ENCODE data around the gene TACR1.
A peak's percentile ranks its signal among the peaks of the same experiment; 100 is the strongest.

The TACR1 gene

DNA sequence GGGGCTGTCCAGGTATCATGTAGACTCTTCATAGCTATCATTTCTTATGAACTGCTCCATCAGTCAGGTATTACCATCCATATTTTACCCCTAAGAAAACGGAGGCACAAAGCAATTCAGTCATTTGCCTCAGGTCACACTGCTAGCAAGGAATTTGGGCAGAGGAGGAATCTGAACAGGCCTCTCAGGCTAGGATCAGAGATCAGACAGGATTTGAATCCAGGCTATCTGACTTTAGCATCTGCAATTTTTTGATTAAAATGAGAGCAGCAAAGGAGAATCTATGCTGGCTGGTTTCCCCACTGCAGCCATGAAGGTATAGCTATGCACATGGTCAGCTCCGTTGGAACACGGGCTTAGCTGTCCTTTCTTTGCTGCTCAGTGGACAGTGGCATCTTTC lies 60.1 kb downstream of the TACR1 start:
- no peak for DNase-seq

DNA sequence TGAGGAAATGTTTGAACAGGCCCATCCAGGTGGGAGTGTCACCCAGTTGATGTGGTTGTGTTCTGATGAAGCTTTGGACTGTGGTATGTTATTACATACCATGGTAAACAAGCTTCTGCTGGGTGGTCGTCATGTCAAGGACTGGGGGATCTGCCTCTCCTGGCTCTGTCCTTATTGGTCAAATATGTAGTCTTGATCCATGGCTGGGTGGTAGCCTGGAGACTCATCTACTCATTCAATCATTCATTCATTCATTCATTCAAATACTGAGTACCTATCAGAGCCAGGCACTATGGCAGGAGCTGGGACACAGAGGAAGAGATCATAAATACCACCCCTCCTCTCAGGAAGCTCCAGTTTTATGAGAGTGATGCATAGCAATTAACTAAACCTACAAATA lies 60.8 kb downstream of the TACR1 start:
- no peak for DNase-seq

DNA sequence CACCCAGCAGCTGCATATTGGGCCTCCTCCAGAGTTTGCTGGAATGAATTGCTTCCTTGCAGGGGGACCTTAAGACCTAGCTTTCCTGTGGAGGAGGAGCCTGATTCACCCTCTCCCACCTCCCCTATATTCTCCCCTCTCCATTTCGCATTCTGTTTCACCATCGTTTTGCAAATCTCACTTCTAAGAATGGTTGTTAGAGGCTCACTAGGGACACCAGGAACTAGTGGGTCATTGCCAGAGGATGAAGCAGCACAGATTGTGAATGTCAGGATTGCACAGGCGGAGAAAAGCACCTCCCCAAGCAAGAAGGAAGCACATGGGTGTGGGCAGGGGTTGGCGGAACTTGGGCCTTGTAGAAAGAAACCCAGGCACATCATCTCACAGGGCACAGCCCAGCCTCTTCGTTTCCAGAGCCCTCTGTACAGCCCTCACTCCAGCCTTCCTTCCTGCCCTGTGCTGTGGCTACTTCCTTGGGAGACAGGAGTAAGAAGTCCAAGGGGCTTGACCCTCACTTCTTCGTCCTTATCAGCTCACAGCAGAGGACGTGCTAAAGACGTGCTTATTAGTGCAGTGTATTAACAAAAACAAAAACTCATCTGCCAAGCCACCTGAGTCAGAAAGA lies 63.4 kb downstream of the TACR1 start:
- DNase-seq: no peak

DNA sequence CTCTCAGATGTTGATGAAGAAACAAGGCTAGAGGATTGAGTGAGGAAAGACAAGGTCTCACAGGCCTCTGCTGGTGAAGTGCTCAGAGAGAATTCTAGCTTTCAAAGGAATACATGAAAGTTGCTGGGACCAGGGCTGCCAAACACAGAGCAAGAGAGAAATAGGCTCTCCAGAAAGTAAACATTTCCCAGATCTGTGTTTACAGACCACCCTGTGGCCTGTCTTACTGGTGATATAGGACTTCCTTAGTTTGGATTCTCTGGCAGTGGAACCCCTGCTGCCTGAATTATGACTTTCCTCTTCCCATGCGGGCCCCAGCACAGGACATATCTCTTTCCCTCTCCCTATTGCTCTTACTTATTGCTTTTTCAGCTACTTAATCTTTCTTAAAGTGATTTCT lies 64.5 kb downstream of the TACR1 start:
- DNase-seq: no peak

DNA sequence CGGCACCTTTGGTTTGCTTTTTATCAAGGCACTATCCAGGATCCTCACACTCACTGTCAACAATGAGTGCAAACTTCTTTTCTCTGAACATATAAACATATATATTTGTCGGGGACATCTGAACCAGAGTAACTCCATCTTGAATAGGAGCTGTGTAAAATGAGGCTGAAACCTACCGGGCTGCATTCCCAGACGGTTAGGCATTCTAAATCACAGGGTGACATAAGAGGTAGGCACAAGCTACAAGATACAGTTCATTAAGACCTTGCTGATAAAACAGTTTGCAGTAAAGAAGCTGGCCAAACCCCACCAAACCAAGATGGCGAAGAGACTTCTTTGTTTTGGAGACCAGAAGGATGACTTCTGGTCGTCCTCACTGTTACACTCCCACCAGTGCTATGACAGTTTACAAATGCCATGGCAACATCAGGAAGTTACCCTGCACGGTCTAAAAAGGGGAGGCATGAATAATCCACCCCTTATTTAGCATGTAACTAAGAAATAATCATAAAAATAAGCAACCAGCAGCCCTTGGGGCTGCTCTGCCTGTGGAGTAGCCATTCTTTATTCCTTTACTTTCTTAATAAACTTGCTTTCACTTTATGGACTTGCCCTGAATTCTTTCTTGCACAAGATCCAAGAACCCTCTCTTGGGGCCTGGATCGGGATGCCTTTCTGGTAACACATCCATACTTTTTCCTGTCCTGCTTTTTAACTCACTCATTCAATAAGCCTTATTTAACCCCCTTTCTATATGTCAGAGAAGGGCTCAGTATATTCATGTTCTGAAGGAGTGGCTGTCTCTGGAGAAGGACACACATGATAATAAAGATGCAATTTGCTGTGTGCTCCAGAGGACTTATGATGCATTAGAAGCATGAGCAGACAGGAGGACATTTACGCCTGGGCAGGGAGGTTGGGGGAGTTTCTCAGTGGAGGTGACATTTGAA lies 65.4 kb downstream of the TACR1 start:
- DNase-seq: no peak

DNA sequence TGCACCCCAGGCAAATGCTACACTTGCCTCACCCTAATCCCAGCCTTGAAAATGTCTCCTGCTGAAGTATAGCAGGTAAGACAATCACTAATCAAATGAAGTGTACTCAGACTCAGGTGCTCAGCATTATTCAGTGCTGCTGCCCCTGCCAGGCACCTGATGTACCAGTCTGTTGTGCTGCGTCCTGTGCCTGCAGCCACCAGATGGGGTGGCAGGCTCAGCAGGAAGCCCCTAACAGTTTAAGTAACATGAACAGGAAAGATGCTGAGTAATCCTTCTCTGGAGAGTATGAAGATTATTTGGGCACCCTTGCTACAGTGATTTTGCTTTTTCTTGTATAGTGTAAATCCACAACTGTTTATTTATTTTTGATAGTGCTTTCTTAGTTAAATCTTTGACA lies 69.1 kb downstream of the TACR1 start:
- DNase-seq: no peak

DNA sequence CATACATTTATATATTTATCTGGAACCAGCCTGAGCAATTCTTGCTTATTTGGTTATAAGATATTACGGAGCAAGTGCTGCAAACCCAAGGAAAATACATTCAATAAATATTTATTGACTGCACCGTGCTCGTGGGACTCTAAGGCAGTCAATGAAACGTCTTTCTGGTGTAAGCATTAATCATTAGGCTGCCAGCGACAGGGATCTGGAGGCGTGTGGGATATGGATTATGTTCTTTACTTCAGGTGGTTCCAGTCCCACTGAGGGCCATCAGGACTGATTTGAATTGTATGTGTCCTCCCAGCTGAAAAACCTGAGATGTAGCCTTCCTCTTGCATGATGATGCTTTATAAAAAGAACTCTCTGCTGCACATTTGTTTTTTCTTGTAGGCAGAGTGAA lies 75.4 kb downstream of the TACR1 start:
- no peak for DNase-seq

DNA sequence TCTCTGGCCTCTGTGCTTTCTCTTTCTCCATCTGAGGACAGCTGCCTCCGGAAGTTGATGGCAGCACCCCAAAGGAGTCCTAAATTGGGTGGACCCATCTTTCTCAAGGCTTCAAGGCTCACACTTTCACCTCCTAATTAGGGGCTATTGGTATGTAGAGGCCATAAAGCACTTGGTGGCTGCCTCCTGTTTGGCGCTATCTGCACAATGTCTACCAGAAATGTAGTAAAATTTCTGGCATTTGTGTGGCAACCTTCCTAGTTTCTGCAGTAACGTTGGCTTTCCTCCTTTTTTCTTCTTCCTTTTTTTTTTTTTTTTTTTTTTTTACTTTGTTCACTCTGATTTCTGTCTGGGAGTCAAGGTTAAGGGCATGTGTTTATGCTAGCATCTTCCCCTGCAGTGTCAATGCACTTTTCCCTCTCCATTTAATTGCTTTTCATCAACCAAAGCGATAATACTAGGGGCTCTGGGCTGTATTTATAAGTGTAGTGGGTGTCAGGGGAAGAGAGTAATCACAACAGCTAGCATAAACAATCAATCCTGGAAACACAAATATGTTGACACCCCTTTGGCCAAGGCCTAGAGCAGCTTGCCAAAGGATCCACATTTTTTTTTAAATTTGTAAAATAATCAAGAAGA lies 86.0 kb downstream of the TACR1 start:
- DNase-seq: no peak

DNA sequence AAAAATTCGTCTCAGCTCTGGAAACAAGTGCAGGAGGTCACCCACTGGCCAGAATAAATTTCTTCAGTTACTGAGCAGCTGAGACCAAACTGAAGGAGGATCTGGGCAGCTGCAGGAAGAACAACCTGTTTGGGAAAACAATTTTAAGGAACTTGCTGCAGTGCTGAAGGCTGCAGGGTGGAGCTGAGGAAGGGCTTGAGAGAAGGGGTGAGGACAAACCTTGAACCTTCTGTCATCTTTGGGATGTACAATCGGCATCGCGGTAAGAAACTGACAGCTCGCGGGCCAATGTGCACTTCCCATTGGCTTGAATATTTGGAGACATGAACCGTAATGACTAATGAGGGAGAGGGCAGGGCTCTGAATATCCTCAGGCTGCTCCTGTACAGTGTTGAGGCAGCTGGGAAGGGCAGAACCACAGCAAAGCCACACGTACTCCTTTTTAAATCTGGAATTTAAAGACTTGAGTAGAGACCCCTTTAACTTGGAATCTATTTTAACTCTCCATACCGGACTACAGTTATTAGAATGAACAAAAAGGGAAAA lies 90.3 kb downstream of the TACR1 start:
- no peak for DNase-seq

DNA sequence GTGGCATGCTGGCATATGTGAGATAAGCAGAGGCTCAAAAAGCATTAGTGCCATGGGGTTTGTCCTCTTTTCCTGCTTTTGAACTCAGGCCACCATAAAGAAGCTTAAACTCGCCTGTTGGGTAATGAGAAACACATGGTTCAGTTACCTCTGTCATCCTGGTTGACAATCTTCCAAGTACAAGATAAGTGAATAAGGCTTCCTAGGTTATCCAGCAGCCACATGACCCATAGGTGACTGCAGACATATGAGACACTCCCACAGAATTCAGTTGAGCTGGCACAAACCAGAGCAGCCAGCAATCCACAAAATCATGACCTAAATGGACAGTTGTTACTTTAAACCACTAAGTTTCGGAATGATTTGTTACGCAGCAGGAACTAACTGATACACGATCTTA lies 97.3 kb downstream of the TACR1 start:
- DNase-seq: no peak

DNA sequence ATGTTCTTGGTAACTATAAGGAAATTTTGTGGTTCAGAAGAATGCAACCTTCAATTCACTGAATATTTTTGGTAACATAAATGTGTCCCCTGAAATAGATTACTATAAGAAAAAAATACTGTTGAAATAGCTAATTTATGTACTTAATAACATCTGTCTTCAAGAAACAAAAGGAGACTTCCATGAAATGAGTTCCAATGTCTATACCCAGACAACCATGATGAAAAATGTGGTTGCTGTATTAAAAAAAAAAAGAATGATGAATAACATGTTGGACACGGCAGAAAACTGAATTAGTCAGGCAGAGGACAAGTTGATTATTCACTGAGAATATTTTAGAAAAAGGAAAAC lies 98.5 kb downstream of the TACR1 start:
- no peak for DNase-seq

DNA sequence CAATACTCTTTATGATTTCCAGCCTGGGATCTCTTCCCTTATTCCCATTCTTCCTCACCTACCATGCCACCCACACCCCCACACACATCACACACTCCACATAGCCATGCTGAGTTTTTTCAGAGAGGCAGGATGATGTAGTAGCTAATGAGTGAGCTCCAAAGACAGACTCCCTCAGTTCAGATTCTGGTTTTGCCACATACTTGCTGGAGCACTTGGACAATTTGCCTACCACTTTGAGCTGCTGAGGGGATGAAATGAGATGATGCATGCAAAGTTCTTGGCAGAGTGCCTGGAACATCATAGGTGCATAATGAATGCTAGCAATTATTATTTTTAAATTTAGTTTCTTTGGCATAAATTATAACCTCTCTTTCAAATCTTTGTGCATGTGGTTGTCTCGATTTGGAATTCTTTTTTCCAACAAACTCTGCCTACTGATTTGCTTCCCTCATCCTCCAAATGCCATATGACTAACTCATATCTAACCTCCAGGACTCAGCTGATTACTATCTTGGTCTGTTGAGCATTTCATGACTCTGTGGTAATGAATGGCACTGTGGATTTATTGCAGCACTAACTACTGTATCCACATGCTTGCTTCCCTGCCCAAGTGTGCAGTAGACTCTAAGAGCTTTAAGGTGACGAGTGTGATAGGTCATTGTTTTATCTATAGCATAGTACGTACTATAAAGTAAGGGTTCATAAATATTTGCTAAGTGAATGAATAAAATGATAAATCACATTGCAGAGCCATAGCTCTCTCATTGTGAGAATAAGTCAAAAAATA lies 99.1 kb downstream of the TACR1 start:
- DNase-seq: peak; percentile 60

DNA sequence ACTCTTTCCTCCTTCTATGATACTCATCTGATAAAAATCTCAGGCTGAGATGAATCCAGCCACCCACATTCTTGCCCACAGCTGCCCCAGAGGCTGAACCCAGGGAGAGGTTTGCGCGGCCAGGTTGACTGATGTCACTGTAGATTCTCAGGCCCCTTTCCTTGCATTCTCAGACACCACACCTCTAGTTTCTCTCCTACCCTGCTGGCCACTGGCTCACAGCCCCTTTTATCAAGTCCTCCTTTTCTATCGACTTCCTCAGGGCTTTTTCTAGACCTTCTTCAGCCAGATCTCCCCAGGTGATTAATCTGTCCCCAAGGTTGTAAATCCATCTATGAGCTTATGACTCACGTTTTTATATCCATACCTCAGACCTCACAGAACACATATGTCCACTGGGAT lies 99.8 kb downstream of the TACR1 start:
- DNase-seq: no peak

DNA sequence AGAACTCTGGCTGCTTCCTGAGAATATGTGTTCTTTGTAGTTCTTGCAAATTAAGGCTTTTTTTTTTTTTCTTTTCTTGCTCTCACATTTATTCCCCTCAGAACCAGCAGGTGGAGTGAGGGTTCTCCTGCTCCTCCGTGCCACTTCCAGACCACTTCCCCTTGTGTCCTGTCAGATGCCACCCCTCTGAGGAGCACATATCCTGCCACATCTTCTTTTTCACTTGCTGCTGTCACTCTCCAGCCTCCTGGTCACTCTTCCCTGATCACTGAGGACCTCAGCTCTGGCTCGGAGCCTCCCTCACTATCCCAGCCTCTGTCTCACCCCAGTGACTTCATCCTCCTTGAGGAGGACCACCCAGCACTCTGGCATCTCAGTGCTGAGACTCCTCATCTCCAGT lies 100.5 kb downstream of the TACR1 start:
- DNase-seq: no peak

DNA sequence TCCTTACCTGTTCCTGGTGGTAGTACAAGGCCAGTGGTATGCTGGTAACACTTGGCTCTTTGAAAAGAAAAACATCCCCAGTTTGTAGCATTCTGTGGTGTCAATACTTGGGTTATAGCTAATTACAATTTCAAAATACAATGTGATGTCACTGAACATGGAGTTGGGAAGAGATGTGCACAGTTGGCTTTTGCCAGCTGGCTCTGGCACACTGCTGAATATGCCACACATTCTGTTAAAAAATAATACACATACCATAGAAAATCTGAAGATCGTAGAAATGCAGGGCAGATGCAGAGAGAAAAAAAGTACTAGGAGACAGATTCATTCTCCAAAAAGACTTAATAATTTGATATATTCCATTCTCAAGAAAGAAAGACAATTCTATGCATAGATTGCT lies 101.5 kb downstream of the TACR1 start:
- DNase-seq: no peak

DNA sequence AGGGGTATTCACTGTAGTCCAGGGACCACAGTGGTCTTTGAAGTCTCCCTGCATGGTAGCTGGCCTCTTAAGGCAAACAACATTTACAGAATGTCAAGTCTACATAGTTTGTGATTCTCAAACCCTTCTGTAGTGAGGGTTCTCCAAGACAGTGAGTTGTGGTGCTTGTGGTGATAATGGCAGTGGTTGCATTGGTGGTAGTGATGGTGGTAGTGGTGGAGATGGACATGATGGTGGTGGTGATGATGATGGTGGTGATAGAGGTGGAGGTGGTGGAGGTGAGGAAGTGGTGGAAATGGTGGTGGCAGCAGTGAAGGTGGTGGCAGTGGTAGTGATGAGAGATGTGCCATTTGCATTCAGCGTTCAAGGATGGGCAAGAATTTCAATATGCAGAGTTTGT lies 104.9 kb downstream of the TACR1 start:
- no peak for DNase-seq

DNA sequence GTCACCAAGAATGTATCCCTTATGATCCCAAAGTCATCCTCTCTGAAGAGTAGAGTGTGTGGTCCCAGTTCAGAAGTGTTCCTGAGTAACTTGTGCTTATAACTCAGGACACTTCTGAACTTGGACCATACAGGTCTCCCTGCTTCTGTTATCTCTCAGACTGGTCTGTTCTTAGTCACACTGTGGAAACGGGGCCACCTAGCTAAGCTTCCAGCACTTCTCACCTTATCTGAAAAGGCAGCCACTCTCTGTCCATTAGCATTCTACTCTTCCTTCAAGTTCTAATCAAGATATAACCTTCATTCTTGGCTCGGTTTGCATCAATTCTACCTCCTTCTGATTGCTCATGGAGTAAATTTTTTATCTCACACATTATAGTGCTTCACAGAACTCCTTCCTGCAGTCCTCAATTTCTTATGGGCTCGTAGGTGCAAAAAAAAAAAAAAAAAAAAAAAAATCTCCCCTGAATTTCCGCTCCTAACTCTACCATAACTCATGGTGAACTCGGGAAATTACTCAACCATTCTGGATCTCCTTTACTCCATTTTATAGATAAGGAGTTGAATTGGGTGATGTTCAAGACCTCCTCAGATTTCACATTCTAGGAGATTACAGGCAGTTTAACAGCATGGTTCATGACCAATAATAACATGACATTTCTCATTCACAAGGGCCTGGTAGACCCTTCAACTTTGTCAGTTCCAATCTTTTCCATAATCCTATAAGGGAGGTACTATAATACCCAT lies 108.4 kb downstream of the TACR1 start:
- no peak for DNase-seq

DNA sequence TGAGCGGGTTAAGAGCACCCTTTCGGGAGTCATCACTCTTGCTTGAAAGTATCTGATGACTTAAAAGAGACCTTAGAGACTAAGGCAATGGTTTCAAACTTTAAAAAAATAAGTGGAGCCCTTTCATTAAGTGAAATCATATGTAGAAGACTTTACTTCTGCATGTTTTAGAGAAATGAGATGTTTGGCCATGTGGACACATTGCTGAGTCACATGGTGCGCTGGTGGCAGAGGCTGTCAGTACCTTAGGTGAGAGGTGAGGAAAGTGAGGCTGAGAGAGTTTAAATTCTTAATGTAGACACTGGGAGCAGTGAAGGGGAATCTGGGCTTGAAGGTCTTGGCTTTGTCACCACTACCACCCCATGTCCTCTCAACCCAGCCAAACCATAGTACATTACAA lies 109.8 kb downstream of the TACR1 start:
- DNase-seq: no peak

DNA sequence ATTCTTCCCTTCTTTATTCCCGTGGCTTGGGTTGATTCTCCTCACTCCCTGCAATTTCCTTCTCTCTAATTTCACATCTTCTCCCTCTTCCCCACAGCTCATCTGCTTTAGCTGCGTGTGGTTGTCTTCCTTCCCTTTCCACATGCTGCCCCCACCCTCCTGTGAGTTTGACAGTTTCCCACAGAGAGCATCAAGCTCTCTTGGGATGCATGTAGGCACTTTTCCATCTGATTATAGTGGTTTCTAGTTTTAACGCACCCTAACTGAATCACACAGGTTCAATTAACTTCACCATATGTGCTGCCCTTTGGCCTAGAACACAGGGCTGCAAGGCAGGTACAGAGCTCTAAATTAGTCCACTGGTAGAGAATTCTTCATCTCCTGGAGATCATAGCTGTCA lies 110.5 kb downstream of the TACR1 start:
- DNase-seq: no peak

DNA sequence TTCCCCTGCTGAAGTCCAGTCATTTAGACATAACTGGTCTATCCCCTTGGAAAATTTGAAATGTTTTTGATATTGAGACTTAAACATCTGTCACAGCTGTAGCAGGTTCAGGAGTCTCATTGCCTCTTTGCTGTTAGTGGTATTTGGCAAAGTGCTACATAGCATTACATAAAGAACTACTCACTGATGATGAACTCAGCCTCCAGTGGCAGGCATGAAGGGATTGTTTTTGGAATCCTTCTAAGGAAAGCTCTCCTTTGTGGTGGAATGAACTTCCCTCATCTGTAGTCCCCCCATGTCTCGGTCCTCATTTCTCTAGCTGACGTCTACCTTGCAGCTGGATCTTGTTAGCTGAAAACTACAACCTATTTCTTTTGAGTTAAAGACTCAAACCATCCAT lies 111.6 kb downstream of the TACR1 start:
- no peak for DNase-seq

DNA sequence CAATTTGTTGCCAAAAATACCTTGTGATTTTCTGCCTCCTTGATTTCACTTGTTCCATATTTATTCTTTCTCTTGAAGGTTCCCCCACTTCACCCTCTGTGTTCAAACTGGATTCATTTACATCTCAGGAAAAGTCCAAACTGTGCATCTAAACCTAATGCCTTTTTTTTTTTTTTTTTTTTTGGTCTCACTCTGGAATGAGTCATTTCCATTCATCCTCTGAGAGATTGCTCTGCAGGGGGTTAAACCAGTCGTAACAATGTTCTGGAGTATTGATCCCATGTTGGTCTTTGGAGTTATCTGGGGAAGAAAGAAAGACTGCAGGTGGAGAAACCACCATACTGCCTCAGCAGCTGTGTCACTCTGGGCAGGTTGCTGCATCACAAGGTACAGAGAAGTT lies 119.7 kb downstream of the TACR1 start:
- no peak for DNase-seq

DNA sequence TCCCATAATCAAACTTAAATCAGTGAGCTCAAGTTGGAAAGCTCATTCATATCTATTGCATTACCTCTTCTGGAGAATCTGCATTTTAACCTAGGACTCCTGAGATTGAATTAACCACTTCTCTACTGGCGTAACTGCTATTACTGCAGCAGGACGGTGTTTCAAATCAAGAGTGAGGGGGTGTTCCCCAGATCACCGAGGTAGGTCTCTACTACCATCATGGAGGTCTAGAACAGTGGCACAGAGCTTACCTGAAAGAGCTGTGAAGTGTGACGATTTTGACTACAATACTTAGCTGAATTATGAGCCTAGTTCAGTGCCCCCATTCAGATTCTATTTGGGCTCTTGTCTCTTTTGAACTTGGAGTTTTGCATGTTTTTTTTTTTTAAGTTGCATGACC lies 121.4 kb downstream of the TACR1 start:
- DNase-seq: no peak
